GM12892 (cell line): ENCODE results near the gene KRT20.

Source experiments
- POLR2A ChIP-seq: IDR thresholded peaks from 2 replicates; pipeline ENCODE4 v1.6.1; 2011; ENCODE audit warnings: low read depth, low read length, control low read depth
- TAF1 ChIP-seq: IDR thresholded peaks from 2 replicates; pipeline ENCODE4 v1.6.1; 2011; ENCODE audit warnings: low read depth, mild to moderate bottlenecking, control low read depth, low read length, borderline replicate concordance

- TF ChIP-seq POLR2A (no peak), TAF1 (no peak)
Observed at GRCh38 chr17:40884708-40885512, at the start of gene KRT20.
